ENCODE results near the gene PRELID2.

DNA sequence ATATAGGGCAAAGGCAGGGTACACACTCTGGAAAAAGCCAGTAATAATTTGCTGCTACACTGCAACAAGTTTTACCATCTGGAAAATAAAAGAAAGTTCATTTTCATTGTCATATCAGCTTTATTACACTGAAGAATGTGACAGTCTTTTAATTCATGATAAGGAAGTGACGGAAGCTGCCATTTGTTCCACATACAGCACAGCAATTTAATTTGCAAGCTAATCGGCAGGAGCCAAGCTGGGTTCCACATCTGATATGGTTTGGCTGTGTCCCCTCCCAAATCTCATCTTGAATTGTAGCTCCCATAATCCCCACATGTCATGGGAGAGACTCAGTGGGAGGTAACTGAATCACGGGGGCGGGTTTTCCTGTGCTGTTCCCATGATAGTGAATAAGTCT, 16.5 kb downstream of the PRELID2 start:
- TF ChIP-seq, protein P1, sequence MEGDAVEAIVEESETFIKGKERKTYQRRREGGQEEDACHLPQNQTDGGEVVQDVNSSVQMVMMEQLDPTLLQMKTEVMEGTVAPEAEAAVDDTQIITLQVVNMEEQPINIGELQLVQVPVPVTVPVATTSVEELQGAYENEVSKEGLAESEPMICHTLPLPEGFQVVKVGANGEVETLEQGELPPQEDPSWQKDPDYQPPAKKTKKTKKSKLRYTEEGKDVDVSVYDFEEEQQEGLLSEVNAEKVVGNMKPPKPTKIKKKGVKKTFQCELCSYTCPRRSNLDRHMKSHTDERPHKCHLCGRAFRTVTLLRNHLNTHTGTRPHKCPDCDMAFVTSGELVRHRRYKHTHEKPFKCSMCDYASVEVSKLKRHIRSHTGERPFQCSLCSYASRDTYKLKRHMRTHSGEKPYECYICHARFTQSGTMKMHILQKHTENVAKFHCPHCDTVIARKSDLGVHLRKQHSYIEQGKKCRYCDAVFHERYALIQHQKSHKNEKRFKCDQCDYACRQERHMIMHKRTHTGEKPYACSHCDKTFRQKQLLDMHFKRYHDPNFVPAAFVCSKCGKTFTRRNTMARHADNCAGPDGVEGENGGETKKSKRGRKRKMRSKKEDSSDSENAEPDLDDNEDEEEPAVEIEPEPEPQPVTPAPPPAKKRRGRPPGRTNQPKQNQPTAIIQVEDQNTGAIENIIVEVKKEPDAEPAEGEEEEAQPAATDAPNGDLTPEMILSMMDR (IDR thresholded peaks at IDR 0.05 in 4 of 5, conservative IDR thresholded peaks at IDR 0.05 in 1 of 5), result no peak
- no peak for TF ChIP-seq POLR2A (IDR thresholded peaks at IDR 0.05)
